IPS-20b (cell line): ENCODE results near the gene AP1G2.
"Not testable (repeated sequence)": the region's sequence is repeated elsewhere in the genome, so short reads cannot be mapped to it uniquely, and the experiment has no call there.

Experiments used
- H3K27ac ChIP-seq: one replicate; pipeline ENCODE4 v1.5.1; 2013; ENCODE audit warnings: low read length
- H3K27me3 ChIP-seq: 2 replicates; pipeline ENCODE4 v1.6.1; 2013; ENCODE audit warnings: mild to moderate bottlenecking, low read length, inconsistent platforms; ENCODE audit not compliant: insufficient read depth
- H3K36me3 ChIP-seq: 2 replicates; pipeline ENCODE4 v1.6.1; 2013; ENCODE audit warnings: low read depth, mild to moderate bottlenecking, inconsistent platforms, low read length, moderate library complexity; ENCODE audit not compliant: insufficient read depth
- H3K4me1 ChIP-seq: 2 replicates; pipeline ENCODE4 v1.6.1; 2013; ENCODE audit warnings: mild to moderate bottlenecking, control low read depth, inconsistent platforms, low read length, moderate library complexity; ENCODE audit not compliant: insufficient read depth
- H3K4me3 ChIP-seq: 2 replicates; pipeline ENCODE4 v1.5.1; 2013; ENCODE audit warnings: mild to moderate bottlenecking, low read length, inconsistent platforms
- H3K9ac ChIP-seq: 2 replicates; pipeline ENCODE4 v1.6.1; 2013; ENCODE audit warnings: low read depth, mild to moderate bottlenecking, inconsistent platforms, low read length, moderate library complexity
- H3K9me3 ChIP-seq: 2 replicates; pipeline ENCODE4 v1.6.1; 2013; ENCODE audit warnings: mild to moderate bottlenecking, low read depth, low read length, inconsistent platforms; ENCODE audit not compliant: insufficient read depth

Gene AP1G2, protein sequence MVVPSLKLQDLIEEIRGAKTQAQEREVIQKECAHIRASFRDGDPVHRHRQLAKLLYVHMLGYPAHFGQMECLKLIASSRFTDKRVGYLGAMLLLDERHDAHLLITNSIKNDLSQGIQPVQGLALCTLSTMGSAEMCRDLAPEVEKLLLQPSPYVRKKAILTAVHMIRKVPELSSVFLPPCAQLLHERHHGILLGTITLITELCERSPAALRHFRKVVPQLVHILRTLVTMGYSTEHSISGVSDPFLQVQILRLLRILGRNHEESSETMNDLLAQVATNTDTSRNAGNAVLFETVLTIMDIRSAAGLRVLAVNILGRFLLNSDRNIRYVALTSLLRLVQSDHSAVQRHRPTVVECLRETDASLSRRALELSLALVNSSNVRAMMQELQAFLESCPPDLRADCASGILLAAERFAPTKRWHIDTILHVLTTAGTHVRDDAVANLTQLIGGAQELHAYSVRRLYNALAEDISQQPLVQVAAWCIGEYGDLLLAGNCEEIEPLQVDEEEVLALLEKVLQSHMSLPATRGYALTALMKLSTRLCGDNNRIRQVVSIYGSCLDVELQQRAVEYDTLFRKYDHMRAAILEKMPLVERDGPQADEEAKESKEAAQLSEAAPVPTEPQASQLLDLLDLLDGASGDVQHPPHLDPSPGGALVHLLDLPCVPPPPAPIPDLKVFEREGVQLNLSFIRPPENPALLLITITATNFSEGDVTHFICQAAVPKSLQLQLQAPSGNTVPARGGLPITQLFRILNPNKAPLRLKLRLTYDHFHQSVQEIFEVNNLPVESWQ

DNA sequence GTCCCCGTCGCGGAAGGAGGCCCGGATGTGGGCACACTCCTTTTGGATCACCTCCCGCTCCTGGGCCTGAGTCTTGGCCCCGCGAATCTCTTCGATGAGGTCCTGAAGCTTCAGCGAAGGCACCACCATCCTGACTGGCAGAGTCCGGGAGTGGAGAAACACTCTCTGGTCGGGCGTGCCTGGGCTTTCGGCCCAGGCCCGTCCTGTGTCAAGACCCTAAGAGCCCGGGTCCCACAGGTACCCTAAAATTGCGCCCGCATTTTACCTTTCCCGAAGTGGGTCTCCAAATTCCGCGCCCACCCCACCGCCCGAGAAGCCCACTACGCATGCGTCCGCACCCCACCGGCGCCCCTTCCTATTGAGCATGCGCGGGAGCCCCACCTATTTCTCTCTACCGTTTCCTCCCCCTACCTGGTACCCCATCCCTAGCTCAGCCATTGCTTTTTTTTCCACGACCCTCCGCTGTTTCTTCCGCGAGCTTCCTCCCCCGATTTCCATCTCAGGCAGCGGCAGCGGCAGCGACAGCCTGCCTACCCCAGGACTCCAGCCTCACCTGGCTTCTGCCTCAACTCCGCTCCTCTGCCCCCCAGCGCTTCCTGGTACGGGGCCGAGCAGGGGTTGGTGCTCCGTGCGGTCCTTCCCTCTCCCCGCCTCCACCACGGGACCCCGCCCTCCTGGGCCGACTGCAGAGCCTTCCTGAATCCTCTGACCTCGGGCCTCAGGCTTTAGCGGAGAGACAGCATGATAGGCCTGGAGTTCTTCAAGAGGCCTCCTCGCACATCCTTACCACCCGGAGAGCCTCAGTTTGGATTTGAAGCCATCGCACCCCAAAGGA, at the start of gene AP1G2:
Gene AP1G2, minus strand, starts transcription at position 606 of the 835 bp plus-strand sequence. Its CDS starts 477 bp downstream, at position 129.
- Histone ChIP-seq H3K4me3 (peak within 1 kb of the TSS; percentile 78), H3K27ac (peak within 1 kb of the TSS; percentile 40), H3K36me3 (peaks cover 23% of the 10 kb centered on the region), H3K27me3 (0 out of 2 replicates have a peak, but pooled peaks cover under 1% of the 10 kb centered on the region), H3K9me3 (no peaks in the 10 kb centered on the region), H3K9ac (peak within 1 kb of the TSS; percentile 87), H3K4me1 (peaks cover 17% of the 10 kb centered on the region; the same call in 1 of the 2 replicates)

DNA sequence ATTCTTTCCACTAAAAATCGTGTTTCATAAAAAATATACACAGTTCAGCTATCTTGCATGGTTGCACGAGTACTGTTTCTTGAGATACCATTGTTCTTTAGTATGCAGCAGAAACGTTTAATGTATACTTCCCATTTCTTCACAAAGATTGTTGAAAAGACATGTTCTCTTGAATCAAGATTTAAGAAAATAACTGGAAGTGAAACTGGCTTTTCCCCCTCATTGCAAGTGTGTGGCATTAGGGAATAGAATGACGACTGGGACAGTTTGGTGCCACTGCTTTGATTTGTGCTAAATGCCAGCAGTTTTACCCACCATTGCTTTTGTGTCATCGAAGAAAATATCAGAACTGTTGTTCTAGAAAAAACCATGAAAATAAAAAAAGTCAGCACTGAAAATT, 48.3 kb upstream of the AP1G2 start:
- Histone ChIP-seq H3K9me3 (no peaks in the 10 kb centered on the region), H3K36me3 (no peaks in the 10 kb centered on the region), H3K27me3 (no peaks in the 10 kb centered on the region), H3K9ac (no peak overlapping the region), H3K4me3 (no peak overlapping the region), H3K4me1 (no peaks in the 10 kb centered on the region), H3K27ac (no peak overlapping the region)

DNA sequence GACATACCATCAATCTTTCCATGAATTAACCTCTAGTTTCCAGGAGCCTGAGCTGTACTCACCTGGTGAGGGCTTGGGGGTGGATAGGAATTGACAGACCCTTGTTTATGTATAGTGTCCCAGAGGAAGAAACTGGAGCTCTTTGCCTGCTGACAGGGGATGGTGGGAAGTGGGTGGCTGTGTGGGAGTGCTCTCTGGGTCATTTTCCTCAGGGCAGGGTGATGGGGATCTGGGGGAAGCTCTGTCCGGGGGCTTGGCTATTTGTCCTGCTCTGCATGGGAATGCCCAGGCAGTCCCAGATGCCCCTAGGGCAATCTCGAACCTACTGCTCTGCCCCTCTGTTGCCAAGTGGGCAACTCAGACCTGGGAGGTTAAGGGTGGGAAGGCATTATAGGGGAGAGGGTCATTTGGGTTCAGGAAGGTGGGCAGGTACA, 46.8 kb upstream of the AP1G2 start:
- H3K4me3 ChIP-seq, result no peak overlapping the region
- no peaks in the 10 kb centered on the region for H3K27me3 ChIP-seq
- H3K27ac ChIP-seq, result no peak overlapping the region
- no peaks in the 10 kb centered on the region for H3K36me3 ChIP-seq
- H3K9me3 ChIP-seq, result no peaks in the 10 kb centered on the region
- H3K4me1 ChIP-seq, result no peaks in the 10 kb centered on the region
- no peak overlapping the region for H3K9ac ChIP-seq

DNA sequence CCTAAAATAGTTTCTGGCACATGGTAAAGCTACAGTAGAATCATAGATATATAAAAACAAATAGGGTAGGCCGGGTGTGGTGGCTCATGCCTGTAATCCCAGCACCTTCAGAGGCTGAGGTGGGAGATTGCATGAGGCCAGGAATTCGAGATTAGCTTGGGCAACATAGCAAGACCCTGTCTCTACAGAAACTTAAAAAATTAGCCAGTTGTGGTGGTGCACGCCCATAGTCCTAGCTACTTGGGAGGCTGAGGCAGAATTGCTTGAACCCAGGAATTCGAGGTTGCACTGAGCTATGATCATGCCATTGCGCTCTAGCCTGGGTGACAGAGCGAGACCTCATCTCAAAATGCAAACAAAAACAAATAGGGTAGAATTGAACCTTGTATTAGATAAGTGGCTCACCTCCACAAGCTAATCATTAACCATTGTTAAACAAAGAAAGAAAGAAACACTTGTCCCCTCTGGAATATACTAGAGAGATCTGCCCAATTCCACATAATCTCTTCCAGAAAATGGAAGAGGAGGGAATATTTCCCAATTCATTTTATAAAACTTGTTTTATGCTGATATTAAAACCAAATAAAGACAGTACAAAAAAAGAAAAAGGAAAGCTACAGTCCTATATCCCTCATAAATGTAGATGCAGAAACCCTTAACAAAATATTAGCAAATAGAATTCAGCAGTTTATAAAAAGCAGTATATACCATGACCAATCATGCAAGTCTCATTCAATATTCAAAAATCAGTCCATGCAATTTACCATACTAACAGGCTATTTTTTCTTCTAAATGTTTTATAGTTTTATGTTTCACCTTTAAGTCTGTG, 45.9 kb upstream of the AP1G2 start:
- no peaks in the 10 kb centered on the region for H3K36me3 ChIP-seq
- H3K27ac ChIP-seq, result no peak overlapping the region
- H3K27me3 ChIP-seq, result no peaks in the 10 kb centered on the region
- H3K4me3 ChIP-seq, result no peak overlapping the region
- H3K4me1 ChIP-seq, result no peaks in the 10 kb centered on the region
- H3K9ac ChIP-seq, result no peak overlapping the region
- no peaks in the 10 kb centered on the region for H3K9me3 ChIP-seq

DNA sequence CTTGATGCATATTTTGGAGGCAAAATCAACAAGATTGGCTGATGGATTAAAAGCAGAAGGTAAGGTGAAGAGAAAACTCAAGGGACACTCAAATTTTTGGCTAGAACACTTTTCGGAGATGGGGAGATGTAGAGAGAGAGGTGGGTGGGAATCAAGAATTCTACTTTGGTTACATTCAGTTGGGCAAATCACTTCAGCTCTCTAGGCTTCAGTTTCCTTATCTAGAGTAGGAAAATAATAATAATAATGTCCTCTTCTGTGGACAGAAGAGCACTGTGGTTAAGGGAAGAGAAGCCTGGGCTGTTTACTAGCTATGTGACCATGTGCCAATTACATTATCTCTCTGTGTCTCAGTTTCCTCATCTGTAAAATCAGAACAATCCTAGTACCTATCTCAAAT, 45.2 kb upstream of the AP1G2 start:
- Histone ChIP-seq H3K27me3 (no peaks in the 10 kb centered on the region), H3K4me3 (no peak overlapping the region), H3K4me1 (no peaks in the 10 kb centered on the region), H3K36me3 (no peaks in the 10 kb centered on the region), H3K9me3 (no peaks in the 10 kb centered on the region), H3K27ac (no peak overlapping the region), H3K9ac (no peak overlapping the region)

DNA sequence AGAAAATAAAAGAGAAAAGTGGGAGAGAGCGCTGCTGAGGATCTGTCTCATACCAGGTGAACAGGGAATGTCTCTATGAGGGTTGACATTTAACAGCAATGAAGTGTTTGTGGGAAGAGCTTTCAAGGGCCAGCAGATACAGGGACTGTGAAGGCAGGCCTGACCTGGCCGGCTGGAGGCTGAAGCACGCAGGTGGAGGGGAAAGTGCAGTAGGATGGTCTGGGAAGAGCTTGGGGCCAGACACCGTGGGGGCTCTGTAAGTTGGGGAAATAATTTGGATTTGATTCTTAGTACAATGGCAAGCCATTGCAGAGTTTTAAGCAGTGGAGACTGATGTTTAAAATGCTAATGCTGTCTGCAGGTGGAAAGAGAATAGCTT, 44.8 kb upstream of the AP1G2 start:
- H3K9ac ChIP-seq, result no peak overlapping the region
- no peaks in the 10 kb centered on the region for H3K4me1 ChIP-seq
- no peaks in the 10 kb centered on the region for H3K27me3 ChIP-seq
- H3K27ac ChIP-seq, result no peak overlapping the region
- no peaks in the 10 kb centered on the region for H3K36me3 ChIP-seq
- H3K9me3 ChIP-seq, result no peaks in the 10 kb centered on the region
- H3K4me3 ChIP-seq, result no peak overlapping the region

DNA sequence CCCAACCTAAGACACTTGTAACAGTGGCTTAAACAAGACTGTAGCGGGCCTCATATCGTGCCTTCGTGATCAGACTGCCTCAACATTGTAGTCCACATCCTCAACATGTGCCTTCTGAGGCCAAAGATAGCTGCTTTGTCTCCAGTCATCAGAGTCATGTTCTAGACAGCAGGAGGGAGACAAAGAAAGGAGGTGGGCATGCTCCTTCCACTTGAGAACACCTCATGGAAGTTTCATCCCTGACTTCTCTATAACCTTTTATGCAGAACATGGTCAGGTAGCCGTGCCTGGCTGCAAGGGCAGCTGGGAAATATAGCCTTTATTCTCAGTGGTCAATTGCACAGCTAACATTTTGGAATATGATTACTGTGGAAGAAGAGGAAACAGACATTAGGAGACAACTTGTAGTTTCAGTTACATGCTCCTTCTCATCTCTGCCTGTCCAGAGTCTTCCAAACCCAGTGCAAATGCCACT, 43.3 kb upstream of the AP1G2 start:
- Histone ChIP-seq H3K27me3 (no peaks in the 10 kb centered on the region), H3K27ac (no peak overlapping the region), H3K9me3 (no peaks in the 10 kb centered on the region), H3K36me3 (no peaks in the 10 kb centered on the region), H3K4me1 (no peaks in the 10 kb centered on the region), H3K4me3 (no peak overlapping the region), H3K9ac (no peak overlapping the region)

DNA sequence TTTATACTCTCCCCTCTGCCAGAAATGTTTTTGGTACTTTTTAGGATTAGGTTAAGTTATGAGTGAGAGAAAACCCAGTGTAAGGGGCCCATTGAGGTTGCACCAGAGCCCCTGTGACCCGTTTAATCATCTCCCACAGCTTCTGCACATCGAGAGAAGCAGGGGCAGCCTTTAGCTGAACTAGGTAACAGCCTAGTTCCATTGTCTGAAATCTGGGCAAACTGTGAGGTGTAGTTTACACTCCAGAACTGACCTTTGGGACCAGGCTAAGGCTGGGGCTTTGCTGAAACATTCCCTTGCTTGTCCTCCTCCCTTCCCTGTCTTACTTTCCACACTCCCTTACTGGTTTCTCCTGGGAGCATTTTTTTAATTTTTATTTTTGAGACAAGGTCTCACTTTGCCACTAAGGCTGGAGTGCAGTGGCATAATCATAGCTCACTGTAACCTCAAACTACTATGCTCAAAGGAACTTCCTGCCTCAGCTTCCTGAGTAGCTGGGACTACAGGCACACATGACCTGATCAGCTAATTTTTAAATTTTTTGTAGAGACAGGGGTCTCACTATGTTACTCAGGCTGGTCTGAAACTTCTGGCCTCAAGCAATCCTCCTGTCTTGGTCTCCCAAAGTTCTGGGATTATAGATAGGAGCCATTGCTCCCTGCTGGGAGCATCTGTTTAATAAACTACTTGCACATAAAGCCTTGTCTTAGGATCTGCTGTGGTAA, 42.7 kb upstream of the AP1G2 start:
- Histone ChIP-seq H3K27me3 (no peaks in the 10 kb centered on the region), H3K4me3 (no peak overlapping the region), H3K9me3 (no peaks in the 10 kb centered on the region), H3K9ac (no peak overlapping the region), H3K4me1 (no peaks in the 10 kb centered on the region), H3K27ac (no peak overlapping the region), H3K36me3 (no peaks in the 10 kb centered on the region)

DNA sequence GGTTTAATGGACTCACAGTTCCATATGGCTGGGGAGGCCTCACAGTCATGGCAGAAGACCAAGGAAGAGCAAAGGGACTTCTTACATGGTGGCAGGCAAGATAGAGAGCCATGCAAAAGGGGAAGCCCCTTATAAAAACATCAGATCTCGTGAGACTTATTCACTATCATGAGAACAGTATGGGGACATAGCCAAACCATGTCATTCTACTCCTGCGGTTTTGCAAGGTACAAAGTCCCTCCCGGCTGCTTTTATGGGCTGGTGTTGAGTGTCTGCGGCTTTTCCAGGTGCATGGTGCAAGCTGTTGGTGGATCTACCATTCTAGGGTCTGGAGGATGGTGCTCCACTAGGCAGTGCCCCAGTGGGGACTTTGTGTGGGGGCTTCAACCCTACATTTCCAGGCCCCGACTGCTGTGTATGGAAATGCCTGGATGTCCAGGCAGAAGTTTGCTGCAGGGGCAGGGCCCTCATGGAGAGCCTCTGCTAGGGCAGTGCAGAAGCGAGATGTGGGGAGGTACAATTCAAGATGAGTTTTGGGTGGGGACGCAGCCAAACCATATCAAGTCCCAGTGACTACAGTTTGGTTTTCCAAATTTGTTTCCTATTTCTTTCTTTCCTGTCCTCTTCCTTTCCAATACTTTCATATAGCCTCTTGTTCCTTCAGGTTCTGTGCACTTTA, 42.0 kb upstream of the AP1G2 start:
- not testable (repeated sequence) for H3K27me3 ChIP-seq, H3K9me3 ChIP-seq, H3K4me1 ChIP-seq, H3K36me3 ChIP-seq, H3K27ac ChIP-seq, H3K9ac ChIP-seq, H3K4me3 ChIP-seq

DNA sequence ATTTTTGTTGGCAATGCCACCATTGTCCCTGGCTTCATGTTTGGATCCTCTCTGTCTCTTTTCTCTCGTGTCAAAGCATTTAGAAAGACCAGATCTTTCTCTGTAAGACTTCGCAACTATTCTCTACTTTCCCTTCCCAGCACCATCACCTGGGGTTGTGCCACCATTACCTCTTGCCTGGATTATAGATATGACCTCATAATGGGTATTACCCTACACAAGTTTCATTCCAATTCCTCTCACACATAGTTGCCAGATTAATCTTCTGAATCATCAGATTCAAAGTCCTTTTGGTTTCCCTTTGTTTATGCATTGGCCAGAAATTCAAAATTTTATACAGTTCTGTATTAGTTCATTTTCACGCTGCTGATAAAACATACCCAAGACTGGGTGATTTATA, 41.4 kb upstream of the AP1G2 start:
- Histone ChIP-seq H3K9me3 (no peaks in the 10 kb centered on the region), H3K9ac (no peak overlapping the region), H3K36me3 (no peaks in the 10 kb centered on the region), H3K4me1 (no peaks in the 10 kb centered on the region), H3K27me3 (no peaks in the 10 kb centered on the region), H3K4me3 (no peak overlapping the region), H3K27ac (no peak overlapping the region)
